GM23248 (cell line): ENCODE data around the gene PANX3. TPM values are rescaled to one million over a fixed set of nuclear protein-coding genes. Genes with fewer than 3 reads are reported as not detected.
"Not testable (repeated sequence)": the region's sequence is repeated elsewhere in the genome, so short reads cannot be mapped to it uniquely, and the experiment has no call there.

Experiments used
- DNase-seq: peaks from one replicate; pipeline ENCODE4 v3.0.0-alpha.2; 2015
- H2AFZ ChIP-seq: fragments of 200-600 bp; sonication (generic); 2 replicates; pipeline ENCODE4 v1.6.1; 2016; ENCODE audit warnings: antibody characterized with exemption
- H3F3A ChIP-seq: fragments of 200-600 bp; sonication (generic); 2 replicates; pipeline ENCODE4 v1.6.1; 2016; ENCODE audit warnings: mild to moderate bottlenecking, antibody characterized with exemption, mixed run types; ENCODE audit not compliant: insufficient read depth
- H3K27ac ChIP-seq: fragments of 200-600 bp; sonication (generic); 2 replicates; pipeline ENCODE4 v1.5.1; 2016; ENCODE audit warnings: mild to moderate bottlenecking
- H3K27me3 ChIP-seq: fragments of 200-600 bp; sonication (generic); replicated peaks from 2 replicates; pipeline ENCODE4 v1.6.1; 2016; ENCODE audit warnings: mild to moderate bottlenecking; ENCODE audit not compliant: insufficient read depth
- H3K36me3 ChIP-seq: fragments of 200-600 bp; sonication (generic); 2 replicates; pipeline ENCODE4 v1.6.1; 2016; ENCODE audit warnings: low read depth, mild to moderate bottlenecking
- H3K4me1 ChIP-seq: fragments of 200-600 bp; sonication (generic); 2 replicates; pipeline ENCODE4 v1.6.1; 2016; ENCODE audit warnings: mild to moderate bottlenecking; ENCODE audit not compliant: insufficient read depth
- H3K4me2 ChIP-seq: fragments of 200-600 bp; sonication (generic); one replicate; pipeline ENCODE4 v1.6.1; 2016; ENCODE audit warnings: mild to moderate bottlenecking; ENCODE audit not compliant: unreplicated experiment
- H3K4me3 ChIP-seq: fragments of 200-600 bp; sonication (generic); 2 replicates; pipeline ENCODE4 v1.5.1; 2016; ENCODE audit warnings: mild to moderate bottlenecking
- H3K79me2 ChIP-seq: fragments of 200-600 bp; sonication (generic); 2 replicates; pipeline ENCODE4 v1.6.1; 2016; ENCODE audit warnings: mild to moderate bottlenecking; ENCODE audit not compliant: insufficient read depth
- H3K9ac ChIP-seq: fragments of 200-600 bp; sonication (generic); 2 replicates; pipeline ENCODE4 v1.6.1; 2016; ENCODE audit warnings: mild to moderate bottlenecking
- H3K9me2 ChIP-seq: fragments of 200-600 bp; sonication (generic); 2 replicates; pipeline ENCODE4 v1.6.1; 2016; ENCODE audit warnings: mixed run types, mild to moderate bottlenecking, moderate library complexity; ENCODE audit not compliant: insufficient read depth
- H3K9me3 ChIP-seq: fragments of 200-600 bp; sonication (generic); one replicate; pipeline ENCODE4 v1.6.1; 2017; ENCODE audit warnings: low read depth
- H4K20me1 ChIP-seq: fragments of 200-600 bp; sonication (generic); 2 replicates; pipeline ENCODE4 v1.6.0; 2016; ENCODE audit not compliant: insufficient read depth
- EZH2 ChIP-seq: fragments of 200-600 bp; sonication (generic); IDR thresholded peaks from 2 replicates; pipeline ENCODE4 v1.6.1; 2018; ENCODE audit warnings: antibody characterized with exemption, mild to moderate bottlenecking; ENCODE audit not compliant: insufficient read depth, poor library complexity, severe bottlenecking
- EZH2phosphoT487 ChIP-seq: fragments of 200-600 bp; sonication (generic); IDR thresholded peaks from 2 replicates; pipeline ENCODE4 v1.6.1; 2018; ENCODE audit warnings: antibody characterized with exemption, moderate library complexity, mild to moderate bottlenecking, low read depth; ENCODE audit not compliant: insufficient read depth
- WGBS, 2 experiments: methylation state at CpG; one replicate each; pipeline ENCODE4 v1.1.6; 2015 to 2017; ENCODE audit warnings: low lambda C conversion rate in 2 of 2, low coverage in 1 of 2; ENCODE audit errors: missing lambda C conversion rate in 2 of 2; 5-methylcytosine and 5-hydroxymethylcytosine counted together
- in situ Hi-C: fragments of 300-500 bp; cut with MboI; formaldehyde crosslinking; loops from 2 replicates; pipeline ENCODE4 v1.15.0; 2020
- polyA plus RNA-seq: library from polyadenylated mRNA; unstranded; fragments of >200 nt; fragmentation: Nextera tagmentation; extraction: Ambion mirVana; gene quantifications from 2 replicates; pipeline ENCODE4 v1.2.1, GENCODE V29; 2016
- total RNA-seq: library from RNA; depleted of rRNA; stranded (reverse); fragments of >200 nt; shearing (Covaris generic); gene quantifications from 2 replicates; pipeline ENCODE4 v1.2.3, GENCODE V29; 2014

The PANX3 gene
- total and polyA plus RNA-seq, 2 experiments from 2014 or later, result not detected

DNA sequence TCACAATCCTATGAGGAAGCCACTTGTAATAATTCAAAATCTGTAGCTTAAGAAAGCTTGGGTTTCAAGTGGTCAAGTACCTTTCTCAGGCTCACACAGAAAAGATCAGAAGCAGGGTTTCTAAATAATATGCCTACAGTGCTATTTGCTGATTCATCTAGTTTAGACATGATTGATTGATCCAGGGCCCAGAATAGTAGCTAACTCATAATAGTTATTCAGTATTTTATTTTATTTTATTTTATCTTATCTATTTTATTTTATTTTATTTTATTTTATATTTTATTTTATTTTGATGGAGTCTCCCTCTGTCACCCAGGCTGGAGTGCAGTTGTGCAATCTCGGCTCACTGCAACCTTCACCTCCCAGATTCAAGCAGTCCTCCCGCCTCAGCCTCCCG, 15.9 kb upstream of the PANX3 start:
- no peak for DNase-seq
- H3K9ac ChIP-seq, result no peak overlapping the region
- no peaks in the 10 kb centered on the region for H3K36me3 ChIP-seq
- WGBS, 2 experiments, result 78 to 81% methylated on average over 3 of the region's 3 CpGs
- no peak overlapping the region for H3K4me2 ChIP-seq
- no peaks in the 10 kb centered on the region for H3K9me3 ChIP-seq
- H3K9me2 ChIP-seq, result no peaks in the 10 kb centered on the region
- in situ Hi-C loops, result loop anchor here (25.0 kb wide), 1 partner anchor 533 kb away; no protein-coding TSS in a partner anchor
- no peaks in the 10 kb centered on the region for H4K20me1 ChIP-seq
- no peaks in the 10 kb centered on the region for H3K79me2 ChIP-seq
- no peaks in the 10 kb centered on the region for H3K4me1 ChIP-seq
- peaks cover 35% of the 10 kb centered on the region for H3K27me3 ChIP-seq
- TF ChIP-seq EZH2phosphoT487, result no peak
- TF ChIP-seq EZH2, result no peak
- no peaks in the 10 kb centered on the region for H3F3A ChIP-seq
- no peak overlapping the region for H2AFZ ChIP-seq
- no peak overlapping the region for H3K4me3 ChIP-seq
- H3K27ac ChIP-seq, result no peak overlapping the region

GRCh38 chr11:124597626-124598025, 13.6 kb upstream of the PANX3 start:
- no peaks in the 10 kb centered on the region for H3K79me2 ChIP-seq
- DNase-seq, result no peak
- no peaks in the 10 kb centered on the region for H3K9me2 ChIP-seq
- H3K27me3 ChIP-seq, result peaks cover 34% of the 10 kb centered on the region
- no peaks in the 10 kb centered on the region for H3K36me3 ChIP-seq
- no peak overlapping the region for H3K27ac ChIP-seq
- in situ Hi-C loops, result loop anchor here (25.0 kb wide), 1 partner anchor 535 kb away; no protein-coding TSS in a partner anchor
- H4K20me1 ChIP-seq, result no peaks in the 10 kb centered on the region
- H2AFZ ChIP-seq, result no peak overlapping the region
- H3K4me3 ChIP-seq, result no peak overlapping the region
- no peak overlapping the region for H3K9ac ChIP-seq
- peaks cover 16% of the 10 kb centered on the region for H3F3A ChIP-seq
- H3K4me2 ChIP-seq, result no peak overlapping the region
- no peak for TF ChIP-seq EZH2phosphoT487
- no peak for TF ChIP-seq EZH2
- H3K4me1 ChIP-seq, result peaks cover 10% of the 10 kb centered on the region; the same call in 1 of the 2 replicates
- H3K9me3 ChIP-seq, result no peaks in the 10 kb centered on the region

GRCh38 chr11:124600621-124601320, 10.5 kb upstream of the PANX3 start:
- no peak overlapping the region for H3K9ac ChIP-seq
- H3K27me3 ChIP-seq, result peaks cover 11% of the 10 kb centered on the region; the same call in 1 of the 2 replicates
- 30 to 41% methylated on average over 5 of the region's 5 CpGs for WGBS, 2 experiments
- no peaks in the 10 kb centered on the region for H3K36me3 ChIP-seq
- H3K9me3 ChIP-seq, result no peaks in the 10 kb centered on the region
- H3K4me2 ChIP-seq, result no peak overlapping the region
- no peak overlapping the region for H3K27ac ChIP-seq
- H3F3A ChIP-seq, result peaks cover 19% of the 10 kb centered on the region
- no peak overlapping the region for H2AFZ ChIP-seq
- TF ChIP-seq EZH2 (no peak), EZH2phosphoT487 (no peak)
- no peak overlapping the region for H3K4me3 ChIP-seq
- H4K20me1 ChIP-seq, result no peaks in the 10 kb centered on the region
- H3K4me1 ChIP-seq, result peaks cover 13% of the 10 kb centered on the region; the same call in 1 of the 2 replicates
- DNase-seq, result no peak
- in situ Hi-C loops, result no loop called here
- H3K79me2 ChIP-seq, result no peaks in the 10 kb centered on the region
- H3K9me2 ChIP-seq, result no peaks in the 10 kb centered on the region

- no peaks in the 10 kb centered on the region for H4K20me1 ChIP-seq
- H3K27ac ChIP-seq, result no peak overlapping the region
- no peaks in the 10 kb centered on the region for H3K79me2 ChIP-seq
- DNase-seq, result peak; percentile 82
- peaks cover 19% of the 10 kb centered on the region for H3F3A ChIP-seq
- H3K4me1 ChIP-seq, result peaks cover 13% of the 10 kb centered on the region; the same call in 1 of the 2 replicates
- WGBS, 2 experiments, result 9 to 24% methylated on average over 3 of the region's 3 CpGs
- no peaks in the 10 kb centered on the region for H3K36me3 ChIP-seq
- H3K27me3 ChIP-seq, result 0 out of 2 replicates have a peak, but pooled peaks cover 10% of the 10 kb centered on the region
- no peak overlapping the region for H2AFZ ChIP-seq
- no peak overlapping the region for H3K4me3 ChIP-seq
- H3K9me2 ChIP-seq, result no peaks in the 10 kb centered on the region
- H3K9ac ChIP-seq, result no peak overlapping the region
- H3K9me3 ChIP-seq, result no peaks in the 10 kb centered on the region
- no peak overlapping the region for H3K4me2 ChIP-seq
- no peak for TF ChIP-seq EZH2phosphoT487
- TF ChIP-seq EZH2, result no peak
- in situ Hi-C loops, result no loop called here
These were observed 9.0 kb upstream of the PANX3 start for GRCh38 chr11:124602193-124602592.

DNA sequence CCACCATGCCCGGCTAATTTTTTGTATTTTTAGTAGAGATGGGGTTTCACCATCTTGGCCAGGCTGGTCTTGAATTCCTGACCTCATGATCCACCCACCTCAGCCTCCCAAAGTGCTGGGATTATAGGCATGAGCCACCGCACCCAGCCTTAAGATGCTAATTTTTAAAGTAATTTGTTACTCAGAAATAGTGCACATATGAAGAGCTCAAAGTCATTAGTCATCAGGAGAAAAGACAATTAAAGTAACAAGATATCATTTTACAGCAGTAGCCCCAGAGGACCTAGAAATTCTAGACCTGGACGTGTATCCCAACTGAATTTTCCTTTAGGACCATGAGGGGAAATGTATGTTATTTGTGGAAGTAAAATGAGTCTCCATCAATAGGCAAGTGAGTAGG, 8.5 kb upstream of the PANX3 start:
- H3K4me3 ChIP-seq, H3K9ac ChIP-seq, H3K79me2 ChIP-seq, H3K27ac ChIP-seq, H3K9me3 ChIP-seq, H4K20me1 ChIP-seq, H3K9me2 ChIP-seq, H3K27me3 ChIP-seq, H3K4me2 ChIP-seq, H2AFZ ChIP-seq, in situ Hi-C loops, H3K36me3 ChIP-seq: not testable (repeated sequence)
- Histone ChIP-seq H3F3A (peaks cover 19% of the 10 kb centered on the region), H3K4me1 (peaks cover 13% of the 10 kb centered on the region; the same call in 1 of the 2 replicates)
- peak; percentile 14 for DNase-seq
- 25 to 26% methylated on average over 3 of the region's 3 CpGs for WGBS, 2 experiments
